Femur (tissue), 1 donor: ENCODE data around the gene SNX27.
"Not testable (repeated sequence)": the region's sequence is repeated elsewhere in the genome, so short reads cannot be mapped to it uniquely, and the experiment has no call there.

Experiments
- DNase-seq: peaks from one replicate; pipeline ENCODE4 v3.0.0-alpha.2; 2017

SNX27 gene

GRCh38 chr1:151606384-151606783 is 5.5 kb upstream of the SNX27 start:
- no peak for DNase-seq

GRCh38 chr1:151606857-151607256 is 5.0 kb upstream of the SNX27 start:
- DNase-seq, result no peak

- no peak for DNase-seq
These were observed 1.7 kb upstream of the SNX27 start for GRCh38 chr1:151610142-151610541.

- peak; percentile 30 for DNase-seq
These were observed 511 bp upstream of the SNX27 start for GRCh38 chr1:151611288-151611790.

GRCh38 chr1:151612501-151613281 is 841 bp downstream of the SNX27 start:
- peak; percentile 52 for DNase-seq

GRCh38 chr1:151613282-151613780 is 1.5 kb downstream of the SNX27 start:
- no peak for DNase-seq

- no peak for DNase-seq
These were observed 4.1 kb downstream of the SNX27 start for GRCh38 chr1:151615711-151616504.

GRCh38 chr1:151616505-151616849 is 4.6 kb downstream of the SNX27 start:
- no peak for DNase-seq

- DNase-seq, result no peak
These were observed 6.2 kb downstream of the SNX27 start for GRCh38 chr1:151618003-151618402.

GRCh38 chr1:151618470-151618869 is 6.6 kb downstream of the SNX27 start:
- DNase-seq, result no peak

GRCh38 chr1:151618996-151619395 is 7.1 kb downstream of the SNX27 start:
- not testable (repeated sequence) for DNase-seq

GRCh38 chr1:151619489-151620093 is 7.7 kb downstream of the SNX27 start:
- DNase-seq, result no peak

GRCh38 chr1:151620286-151620685 is 8.4 kb downstream of the SNX27 start:
- DNase-seq, result no peak

GRCh38 chr1:151621351-151621750 is 9.5 kb downstream of the SNX27 start:
- no peak for DNase-seq

GRCh38 chr1:151624783-151625182 is 12.9 kb downstream of the SNX27 start:
- no peak for DNase-seq

- no peak for DNase-seq
These were observed 15.0 kb downstream of the SNX27 start for GRCh38 chr1:151626740-151627334.

- no peak for DNase-seq
These were observed 17.4 kb downstream of the SNX27 start for GRCh38 chr1:151629278-151629677.

- no peak for DNase-seq
These were observed 23.7 kb downstream of the SNX27 start for GRCh38 chr1:151635479-151636072.

GRCh38 chr1:151638074-151638775 is 26.4 kb downstream of the SNX27 start:
- no peak for DNase-seq

- no peak for DNase-seq
These were observed 27.0 kb downstream of the SNX27 start for GRCh38 chr1:151638812-151639211.

GRCh38 chr1:151639466-151639865 is 27.6 kb downstream of the SNX27 start:
- no peak for DNase-seq

GRCh38 chr1:151641229-151641628 is 29.4 kb downstream of the SNX27 start:
- DNase-seq, result no peak
